Pancreas (tissue), 10 donors: ENCODE results near the gene BRD7. TPM values are rescaled to one million over a fixed set of nuclear protein-coding genes. Genes with fewer than 3 reads are reported as not detected.

ENCODE experiments used
- ATAC-seq, 4 donors: fragments of 200-7000 bp; cut with Tn5 transposase; one replicate each; pipeline versions ENCODE4 v1.8.0 to v1.9.1; 2020; ENCODE audit warnings: mild to moderate bottlenecking in 4 of 4, moderate library complexity in 4 of 4
- DNase-seq, 6 donors: peaks; one replicate each; pipeline ENCODE4 v3.0.0-alpha.2; 2020
- FAIRE-seq: peaks from 2 replicates; lab custom pipeline; 2012; peaks lifted over from hg19 to GRCh38; lab: Jason Lieb, UNC
- H3K27ac ChIP-seq, 4 donors: fragments of 200-600 bp; sonication (generic); 1 replicate in 3 of 4; 2 replicates in 1 of 4; pipeline versions ENCODE4 v1.5.0 to v1.8.0; 2020
- H3K27me3 ChIP-seq, 4 donors: fragments of 200-600 bp; one replicate each; pipeline ENCODE4 v1.8.0; 2021
- H3K36me3 ChIP-seq, 3 donors: fragments of 200-600 bp; sonication (generic) in 1 of 3; one replicate each; pipeline versions ENCODE4 v1.5.0 to v1.8.0; 2020 to 2021
- H3K4me1 ChIP-seq, 3 donors: fragments of 200-600 bp; one replicate each; pipeline ENCODE4 v1.8.0; 2021
- H3K4me3 ChIP-seq, 4 donors: fragments of 200-600 bp; sonication (generic) in 2 of 4; one replicate each; pipeline versions ENCODE4 v1.5.0 to v1.8.0; 2020 to 2021
- H3K9me3 ChIP-seq, 4 donors: fragments of 200-600 bp; one replicate each; pipeline ENCODE4 v1.8.0; 2021
- WGBS, 2 donors: extraction: QIAGEN DNeasy Blood & Tissue Kit; methylation state at CpG; one replicate each; pipeline ENCODE4 v1.1.7; 2013; 5-methylcytosine and 5-hydroxymethylcytosine counted together
- intact Hi-C, 3 donors: fragments of 100-400 bp; cut with DNase I; formaldehyde crosslinking; loops; one replicate each; pipeline versions ENCODE4 v1.11.1 to v1.14.2; 2022
- polyA plus RNA-seq, 2 donors: library from polyadenylated mRNA; stranded (reverse); fragments of 200-250 nt; gene quantifications; one replicate each; pipeline ENCODE4 v1.2.3, GENCODE V29; 2013
- total RNA-seq, 6 donors: library from RNA; stranded (reverse); fragmentation: NEBNext Ultra II Directional in 4 of 6; extraction: Animal tissue kit (Norgen Biotek cat#: 25700) in 4 of 6; gene quantifications; one replicate each; pipeline versions ENCODE4 v1.2.1 to v1.2.4, GENCODE V29; 2021 to 2023
- TF ChIP-seq, protein P1 (sequence below), 4 donors: fragments of 200-600 bp; sonication (generic) in 3 of 4; IDR thresholded peaks; one replicate each; pipeline versions ENCODE4 v1.5.0 to v1.8.0; 2021; ENCODE audit warnings: antibody characterized with exemption in 4 of 4
- donor health status: healthy with polysubstance abuse.
- donor health status: DM: no; HTN: no; CAD: no; lungs with moderate emphysema.
- donor health status: DM: no; HTN: no; CAD: no.
- donor health status: control.
- donor health status: control.
- donor health status: Bipolar disorder and iron deficiency.
- donor health status: DM: yes; HTN: yes; CAD: no.
- donor health status: DM: no; HTN: no; CAD: no.
- donor health status: DM: no; HTN: no; CAD: no.
- donor health status: DM: yes; HTN: yes; CAD: no.

The BRD7 gene
- total and polyA plus RNA-seq, 8 donors, result 23.4 to 40.4 (median 32.4) TPM

- no peak for FAIRE-seq
- no peak overlapping the region for H3K4me3 ChIP-seq
- no peaks in the 10 kb centered on the region for H3K9me3 ChIP-seq
- 63 to 64% methylated on average over 5 of the region's 5 CpGs for WGBS, 2 donors
- no peak overlapping the region for H3K27ac ChIP-seq
- H3K27me3 ChIP-seq, result no peaks in the 10 kb centered on the region
- peak in 1 of 6 donors; percentile 50 for DNase-seq
- H3K4me1 ChIP-seq, result no peaks in the 10 kb centered on the region
- TF ChIP-seq, protein P1, sequence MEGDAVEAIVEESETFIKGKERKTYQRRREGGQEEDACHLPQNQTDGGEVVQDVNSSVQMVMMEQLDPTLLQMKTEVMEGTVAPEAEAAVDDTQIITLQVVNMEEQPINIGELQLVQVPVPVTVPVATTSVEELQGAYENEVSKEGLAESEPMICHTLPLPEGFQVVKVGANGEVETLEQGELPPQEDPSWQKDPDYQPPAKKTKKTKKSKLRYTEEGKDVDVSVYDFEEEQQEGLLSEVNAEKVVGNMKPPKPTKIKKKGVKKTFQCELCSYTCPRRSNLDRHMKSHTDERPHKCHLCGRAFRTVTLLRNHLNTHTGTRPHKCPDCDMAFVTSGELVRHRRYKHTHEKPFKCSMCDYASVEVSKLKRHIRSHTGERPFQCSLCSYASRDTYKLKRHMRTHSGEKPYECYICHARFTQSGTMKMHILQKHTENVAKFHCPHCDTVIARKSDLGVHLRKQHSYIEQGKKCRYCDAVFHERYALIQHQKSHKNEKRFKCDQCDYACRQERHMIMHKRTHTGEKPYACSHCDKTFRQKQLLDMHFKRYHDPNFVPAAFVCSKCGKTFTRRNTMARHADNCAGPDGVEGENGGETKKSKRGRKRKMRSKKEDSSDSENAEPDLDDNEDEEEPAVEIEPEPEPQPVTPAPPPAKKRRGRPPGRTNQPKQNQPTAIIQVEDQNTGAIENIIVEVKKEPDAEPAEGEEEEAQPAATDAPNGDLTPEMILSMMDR (IDR thresholded peaks at IDR 0.05), result no peak
- intact Hi-C loops, result no loop called here
- no peaks in the 10 kb centered on the region for H3K36me3 ChIP-seq
- no peak for ATAC-seq
Measured at GRCh38 chr16:50285406-50286003, 83.3 kb downstream of the BRD7 start.

GRCh38 chr16:50284131-50284911 lies 84.5 kb downstream of the BRD7 start:
- H3K36me3 ChIP-seq, result no peaks in the 10 kb centered on the region
- H3K27me3 ChIP-seq, result no peaks in the 10 kb centered on the region
- H3K4me1 ChIP-seq, result no peaks in the 10 kb centered on the region
- no peaks in the 10 kb centered on the region for H3K9me3 ChIP-seq
- ATAC-seq (peak in 3 of 4 donors; percentile 32 to 43 (median 39)), FAIRE-seq (no peak), DNase-seq (peak in 1 of 6 donors; percentile 75)
- H3K4me3 ChIP-seq, result no peak overlapping the region
- 58 to 61% methylated on average over 14 of the region's 14 CpGs for WGBS, 2 donors
- TF ChIP-seq, protein P1 (IDR thresholded peaks at IDR 0.05), result no peak
- intact Hi-C loops, result no loop called here
- no peak overlapping the region for H3K27ac ChIP-seq

DNA sequence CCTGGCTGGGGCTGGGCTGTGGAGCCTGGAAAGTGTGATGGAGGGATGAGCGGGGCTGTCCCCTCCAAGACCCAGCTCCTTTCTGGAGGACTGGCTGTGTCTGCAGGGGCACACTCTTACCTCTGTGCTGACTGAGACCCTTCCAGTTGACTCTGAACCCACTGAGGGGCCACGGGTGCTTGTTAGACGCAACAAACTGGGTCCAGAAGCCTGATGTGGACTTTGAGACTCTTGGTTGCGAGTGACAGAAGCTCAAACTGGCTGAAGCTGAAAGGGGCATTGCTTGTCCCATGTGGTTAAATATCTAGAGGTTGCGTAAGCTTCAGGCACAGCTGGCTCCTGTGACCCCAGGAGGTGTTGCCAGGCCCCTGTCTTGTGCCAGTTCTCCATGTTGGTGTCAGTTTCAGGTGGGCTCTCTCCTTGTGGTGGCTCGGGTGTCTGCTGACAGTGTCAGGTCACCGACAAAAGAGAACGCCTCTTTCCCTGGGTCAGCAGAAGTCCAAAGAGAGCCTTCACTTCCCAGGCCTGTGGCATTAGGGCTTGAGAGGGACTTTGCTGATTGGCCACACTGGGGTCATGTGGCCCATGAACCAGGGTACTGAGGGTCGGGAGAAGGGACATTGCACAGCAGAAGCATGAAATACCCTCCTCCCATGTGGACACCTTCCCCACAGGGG lies 85.7 kb downstream of the BRD7 start:
- ATAC-seq (no peak), FAIRE-seq (no peak)

DNA sequence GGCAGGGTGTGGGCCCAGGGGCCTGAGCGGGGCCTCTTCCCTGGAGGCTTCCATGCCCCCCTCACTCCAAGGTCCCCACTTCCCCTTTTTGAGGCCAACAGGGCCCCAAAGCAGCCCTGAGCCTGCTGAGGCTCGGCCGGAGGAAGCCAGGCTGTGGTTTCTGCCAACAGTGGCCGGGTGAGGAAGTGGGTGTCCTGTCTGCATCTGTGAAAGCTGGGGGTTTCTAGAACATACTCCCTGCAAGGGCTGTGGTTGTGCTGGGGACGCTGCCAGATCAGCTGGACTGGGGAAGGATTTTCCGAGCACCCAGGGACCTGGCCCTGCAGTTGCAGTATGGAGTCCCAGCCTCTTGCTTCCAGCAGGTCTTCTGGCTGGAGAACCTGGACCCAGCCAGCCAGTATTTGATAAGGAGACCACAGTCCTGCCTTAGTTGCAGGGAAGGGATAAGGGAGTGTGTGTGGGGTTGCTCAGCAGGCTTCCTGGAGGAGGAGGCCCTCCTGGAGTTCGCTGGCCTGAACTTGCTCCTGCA lies 86.7 kb downstream of the BRD7 start:
- TF ChIP-seq, protein P1 (IDR thresholded peaks at IDR 0.05), result no peak
- H3K9me3 ChIP-seq, result no peaks in the 10 kb centered on the region
- WGBS, 2 donors, result 76 to 88% methylated on average over 7 of the region's 7 CpGs
- intact Hi-C loops, result no loop called here
- ATAC-seq, result peak in 3 of 4 donors; percentile 62 to 76 (median 75)
- no peaks in the 10 kb centered on the region for H3K4me1 ChIP-seq
- DNase-seq, result peak in 2 of 6 donors; percentile 66 to 75
- H3K27ac ChIP-seq, result peak overlapping the region in 2 of 4 donors; percentile 28 to 56
- no peak for FAIRE-seq
- H3K36me3 ChIP-seq, result no peaks in the 10 kb centered on the region
- no peaks in the 10 kb centered on the region for H3K27me3 ChIP-seq
- H3K4me3 ChIP-seq, result peak overlapping the region in 1 of 4 donors; percentile 1

More for the DNA sequence above, 85.7 kb downstream of the BRD7 start:
- Histone ChIP-seq H3K4me1 (no peaks in the 10 kb centered on the region), H3K27me3 (no peaks in the 10 kb centered on the region), H3K27ac (peak overlapping the region in 1 of 4 donors; percentile 21), H3K4me3 (no peak overlapping the region), H3K36me3 (no peaks in the 10 kb centered on the region), H3K9me3 (no peaks in the 10 kb centered on the region)
- TF ChIP-seq, protein P1 (IDR thresholded peaks at IDR 0.05), result no peak
- intact Hi-C loops, result no loop called here
- peak in 1 of 6 donors; percentile 19 for DNase-seq
- 82 to 85% methylated on average over 9 of the region's 9 CpGs for WGBS, 2 donors
